GM04503 (cell line): ENCODE measurements around the gene TMEM184B.
A peak's percentile ranks its signal among the peaks of the same experiment; 100 is the strongest.
"Not testable (repeated sequence)": the region's sequence is repeated elsewhere in the genome, so short reads cannot be mapped to it uniquely, and the experiment has no call there.

Experiments
- DNase-seq: peaks from one replicate; pipeline ENCODE4 v3.0.0-alpha.2; 2012; ENCODE audit warnings: low read depth

The TMEM184B gene

DNA sequence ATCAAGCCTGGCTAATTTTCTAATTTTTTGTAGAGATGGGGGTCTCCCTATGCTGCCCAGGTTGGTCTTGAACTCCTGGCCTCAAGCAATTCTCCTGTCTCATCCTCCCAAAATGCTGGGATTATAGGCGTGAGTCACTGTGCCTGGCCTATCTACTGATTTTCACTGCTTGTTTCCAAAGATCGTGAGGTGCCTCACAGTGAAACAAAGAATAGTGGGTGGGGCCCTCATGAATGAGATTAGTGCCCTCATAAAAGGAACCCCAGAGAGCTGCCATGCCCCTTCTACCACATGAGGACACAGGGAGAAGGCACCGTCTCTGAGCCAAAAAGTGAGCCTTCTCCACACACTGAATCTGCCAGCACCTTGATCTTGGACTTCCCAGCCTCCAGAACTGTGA lies 23.5 kb downstream of the TMEM184B start:
- no peak for DNase-seq

- no peak for DNase-seq
Observed at GRCh38 chr22:38248280-38248679, 24.5 kb downstream of the TMEM184B start.

DNA sequence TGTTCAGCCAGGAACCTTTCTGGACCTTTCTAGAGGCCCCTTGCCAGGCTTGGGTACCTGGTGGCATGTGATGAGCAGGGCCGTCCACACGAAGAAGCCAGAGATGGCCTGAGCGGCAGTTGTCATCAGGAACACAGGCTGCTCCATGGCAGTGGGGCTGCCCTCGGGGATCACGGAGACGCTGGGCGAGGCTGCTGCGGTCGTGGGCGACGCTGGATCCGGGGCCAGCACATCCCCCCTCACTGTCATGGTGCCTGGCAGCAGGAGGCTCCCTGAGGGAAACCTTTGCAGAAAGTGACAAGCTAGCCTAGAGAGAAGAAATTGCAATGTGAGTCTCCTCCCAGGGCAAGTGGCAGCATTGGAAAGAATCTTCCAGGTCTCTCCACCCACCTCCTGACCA lies 25.1 kb downstream of the TMEM184B start:
- no peak for DNase-seq

DNA sequence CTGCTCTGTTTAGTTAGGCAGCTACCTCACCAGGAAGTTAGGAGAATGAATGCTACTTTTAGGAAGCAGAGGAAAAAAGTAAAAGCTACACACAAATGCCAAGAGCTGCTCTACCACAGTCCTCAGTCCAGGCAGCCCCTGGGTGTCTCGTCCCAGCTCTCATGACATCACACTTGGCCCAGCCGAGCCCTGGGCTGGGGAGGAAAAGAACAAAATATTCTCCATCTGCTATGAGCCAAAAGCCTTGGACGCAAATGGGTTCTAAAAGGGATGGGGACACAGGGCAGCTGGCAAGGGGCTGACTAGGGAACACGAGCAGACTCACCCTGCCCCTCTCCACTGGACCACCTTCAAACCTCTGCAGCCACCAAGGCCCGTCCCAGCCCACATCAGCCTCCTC lies 26.1 kb downstream of the TMEM184B start:
- DNase-seq = no peak

- no peak for DNase-seq
Observed at GRCh38 chr22:38246046-38246658, 26.7 kb downstream of the TMEM184B start.

- no peak for DNase-seq
Observed at GRCh38 chr22:38244106-38244505, 28.7 kb downstream of the TMEM184B start.

DNA sequence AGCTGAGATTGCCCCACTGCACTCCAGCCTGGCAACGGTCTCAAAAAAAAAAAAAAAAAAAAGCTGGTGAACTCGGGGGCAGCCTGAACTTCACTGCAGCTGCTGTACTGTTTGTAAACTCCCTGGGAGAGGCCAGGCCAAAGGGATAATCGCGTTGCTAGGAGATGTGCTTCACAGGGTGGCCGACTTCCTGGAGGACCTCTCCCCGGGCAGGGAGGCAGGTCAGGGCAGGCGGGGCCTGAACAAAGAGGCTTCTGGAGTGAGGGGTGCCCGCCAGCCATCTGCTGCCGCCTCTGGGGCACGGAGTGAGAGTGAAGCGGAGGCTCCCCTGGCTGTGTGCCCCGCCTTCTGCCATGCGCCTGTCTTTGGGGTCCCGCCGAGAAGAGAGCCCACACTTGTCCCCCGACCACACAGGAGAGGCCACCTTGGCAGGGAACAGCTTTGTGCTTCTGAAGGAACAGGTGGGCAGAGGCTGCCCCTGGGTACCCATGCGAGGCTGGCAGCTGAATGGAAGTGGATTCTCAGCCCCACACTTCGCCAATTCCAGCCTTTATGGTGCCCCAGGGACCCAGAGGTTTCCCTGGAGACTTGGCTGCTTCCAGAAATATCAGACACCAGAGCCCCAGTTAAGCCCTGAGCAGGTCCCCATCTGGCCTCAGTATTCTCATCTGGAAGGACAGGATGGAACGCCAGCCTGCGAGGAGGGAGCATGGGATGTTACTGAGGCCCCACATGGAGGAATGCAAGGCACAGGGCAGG lies 29.6 kb downstream of the TMEM184B start:
- no peak for DNase-seq

GRCh38 chr22:38240734-38241252 lies 32.0 kb downstream of the TMEM184B start:
- peak; percentile 65 for DNase-seq

DNA sequence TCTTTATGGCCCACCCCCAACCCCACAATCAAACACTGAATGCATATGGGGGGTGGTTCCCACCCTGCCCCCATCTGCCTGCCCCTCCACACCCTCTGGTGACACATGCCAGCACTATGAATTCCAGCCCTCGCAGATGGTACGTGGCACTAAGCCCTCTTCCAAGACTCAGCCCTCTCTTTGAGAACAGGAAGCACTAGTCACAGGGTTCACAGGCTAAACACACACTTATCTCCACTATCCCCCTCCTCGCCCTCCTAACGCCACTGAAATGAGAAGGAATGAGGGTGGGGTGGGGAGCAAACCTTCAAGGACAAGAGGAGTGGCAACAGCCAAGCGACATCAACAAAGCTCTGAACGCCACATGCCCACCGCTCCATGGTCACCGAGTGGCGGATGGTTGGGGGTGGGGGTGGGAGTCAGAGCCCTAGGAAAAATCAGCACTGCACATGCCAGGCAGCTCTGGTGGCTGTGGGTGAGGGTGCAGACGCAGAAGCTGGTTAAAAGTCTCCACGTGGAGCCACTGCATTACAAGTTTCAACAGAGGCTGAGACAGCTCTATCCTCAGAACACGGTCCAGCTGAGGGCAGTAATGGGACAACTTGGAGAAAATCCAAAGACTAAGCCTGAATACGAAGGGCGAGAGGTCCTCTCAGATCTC lies 33.6 kb downstream of the TMEM184B start:
- peak; percentile 92 for DNase-seq

- peak; percentile 78 for DNase-seq
Observed at GRCh38 chr22:38238519-38239071, 34.2 kb downstream of the TMEM184B start.

GRCh38 chr22:38236786-38237185 lies 36.0 kb downstream of the TMEM184B start:
- DNase-seq = no peak

DNA sequence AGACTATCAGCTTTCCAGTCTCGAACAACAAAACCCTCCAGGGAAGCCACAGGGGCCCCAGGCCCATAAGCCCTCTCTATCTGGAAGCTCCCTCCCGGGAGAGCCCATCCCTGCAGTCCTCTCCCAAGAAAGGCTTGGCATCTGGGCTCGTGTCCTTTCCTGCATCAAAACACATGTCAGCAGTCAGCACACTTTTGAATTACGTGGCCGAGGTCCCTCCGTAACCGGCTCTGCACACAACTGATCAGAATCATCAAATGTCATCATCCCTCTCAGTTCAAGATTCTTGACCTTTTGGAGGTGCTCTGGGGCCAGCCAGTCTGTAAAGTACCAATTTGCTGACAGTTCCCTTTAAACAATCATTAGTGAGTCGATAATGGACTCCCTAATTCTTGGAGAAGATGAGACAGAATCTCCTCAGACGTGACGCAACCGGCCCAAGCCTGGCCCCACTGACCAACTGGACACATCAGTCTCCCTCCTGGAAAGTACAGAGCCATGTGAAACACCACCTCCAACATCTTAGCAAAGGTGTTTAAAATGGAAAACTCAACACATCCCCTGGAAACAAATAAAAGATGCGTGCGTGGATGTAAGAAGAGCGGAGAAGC lies 37.5 kb downstream of the TMEM184B start:
- no peak for DNase-seq

DNA sequence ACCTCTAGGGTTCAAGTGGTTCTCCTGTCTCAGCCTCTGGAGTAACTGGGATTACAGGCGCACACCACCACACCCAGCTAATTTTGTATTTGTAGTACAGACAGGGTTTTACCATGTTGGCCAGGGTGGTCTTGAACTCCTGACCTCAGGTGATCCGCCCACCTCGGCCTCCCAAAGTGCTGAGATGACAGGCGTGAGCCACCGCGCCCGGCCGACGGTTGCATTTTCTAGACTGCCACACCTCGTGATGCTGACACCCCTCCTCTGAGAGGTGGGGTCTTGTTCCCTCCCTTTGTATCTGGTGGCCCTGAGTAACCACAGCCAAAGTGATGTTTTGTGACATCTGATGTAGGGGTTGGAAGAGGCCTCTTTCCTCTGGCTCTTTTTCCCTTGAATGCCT lies 39.0 kb downstream of the TMEM184B start:
- DNase-seq = not testable (repeated sequence)

- no peak for DNase-seq
Observed at GRCh38 chr22:38233427-38233826, 39.4 kb downstream of the TMEM184B start.

DNA sequence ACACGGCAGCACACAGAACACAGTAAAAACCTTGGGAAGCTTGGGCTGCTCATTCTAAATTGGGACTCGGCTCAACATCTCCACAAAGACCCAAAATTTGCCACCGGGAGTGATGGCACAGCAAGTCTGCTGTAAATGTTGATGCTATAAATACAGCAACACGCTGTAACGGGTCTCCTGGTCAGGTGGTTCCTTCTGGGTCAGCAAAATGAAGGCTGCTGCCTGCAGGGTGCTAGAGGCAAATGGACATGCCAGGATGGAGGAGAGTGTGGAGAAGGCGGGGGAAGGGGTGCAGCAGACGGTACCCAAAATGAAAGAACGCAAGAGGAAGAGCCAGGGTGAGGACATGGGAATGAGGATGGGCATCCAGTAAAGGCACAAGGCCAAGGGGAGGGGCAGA lies 40.6 kb downstream of the TMEM184B start:
- no peak for DNase-seq

DNA sequence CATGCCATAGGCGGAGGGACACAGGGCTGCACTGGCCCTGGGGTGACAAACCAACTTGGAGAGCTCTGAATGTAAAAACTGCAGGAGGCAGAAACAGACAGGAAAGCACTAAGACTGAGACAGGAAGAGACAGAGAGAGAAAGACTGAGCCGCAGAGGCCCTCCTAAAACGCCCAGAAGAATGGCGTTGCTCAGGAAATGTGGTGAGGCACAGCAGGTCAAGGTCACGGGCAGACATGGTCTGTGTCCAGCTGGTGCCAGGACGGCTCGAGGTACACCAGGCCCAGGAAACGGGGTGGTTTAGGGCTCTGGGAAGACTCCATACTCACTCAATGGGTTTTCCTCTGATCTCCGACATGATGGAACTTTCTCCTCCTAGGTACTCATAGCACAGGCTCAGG lies 41.9 kb downstream of the TMEM184B start:
- DNase-seq = no peak

- no peak for DNase-seq
Observed at GRCh38 chr22:38230108-38230825, 42.5 kb downstream of the TMEM184B start.

GRCh38 chr22:38228873-38229740 lies 43.7 kb downstream of the TMEM184B start:
- DNase-seq = peak; percentile 44

- no peak for DNase-seq
Observed at GRCh38 chr22:38228326-38228872, 44.4 kb downstream of the TMEM184B start.
